MM.1S (cell line): ENCODE results near the gene SORCS2.

Source experiments
- EZH2phosphoT487 ChIP-seq: fragments of 300-600 bp; sonication (generic); IDR thresholded peaks from 2 replicates; pipeline ENCODE4 v1.6.1; 2018; ENCODE audit warnings: antibody characterized with exemption, low read length
- TF ChIP-seq, protein P1 (sequence below): fragments of 300-600 bp; sonication (generic); IDR thresholded peaks from 2 replicates; pipeline ENCODE4 v1.5.1; 2016; ENCODE audit warnings: antibody characterized with exemption, low read length, mixed read lengths

- TF ChIP-seq, protein P1, sequence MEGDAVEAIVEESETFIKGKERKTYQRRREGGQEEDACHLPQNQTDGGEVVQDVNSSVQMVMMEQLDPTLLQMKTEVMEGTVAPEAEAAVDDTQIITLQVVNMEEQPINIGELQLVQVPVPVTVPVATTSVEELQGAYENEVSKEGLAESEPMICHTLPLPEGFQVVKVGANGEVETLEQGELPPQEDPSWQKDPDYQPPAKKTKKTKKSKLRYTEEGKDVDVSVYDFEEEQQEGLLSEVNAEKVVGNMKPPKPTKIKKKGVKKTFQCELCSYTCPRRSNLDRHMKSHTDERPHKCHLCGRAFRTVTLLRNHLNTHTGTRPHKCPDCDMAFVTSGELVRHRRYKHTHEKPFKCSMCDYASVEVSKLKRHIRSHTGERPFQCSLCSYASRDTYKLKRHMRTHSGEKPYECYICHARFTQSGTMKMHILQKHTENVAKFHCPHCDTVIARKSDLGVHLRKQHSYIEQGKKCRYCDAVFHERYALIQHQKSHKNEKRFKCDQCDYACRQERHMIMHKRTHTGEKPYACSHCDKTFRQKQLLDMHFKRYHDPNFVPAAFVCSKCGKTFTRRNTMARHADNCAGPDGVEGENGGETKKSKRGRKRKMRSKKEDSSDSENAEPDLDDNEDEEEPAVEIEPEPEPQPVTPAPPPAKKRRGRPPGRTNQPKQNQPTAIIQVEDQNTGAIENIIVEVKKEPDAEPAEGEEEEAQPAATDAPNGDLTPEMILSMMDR = no peak
- TF ChIP-seq EZH2phosphoT487 = no peak
Measured at GRCh38 chr4:7436256-7436655, 243.9 kb downstream of the SORCS2 start.
